K562 (cell line): ENCODE measurements around the gene YES1. TPM values are rescaled to one million over a fixed set of nuclear protein-coding genes. Genes with fewer than 3 reads are reported as not detected.

Experiments
- CTCF ChIP-seq, 3 experiments: IDR thresholded peaks in 2 of 3; conservative IDR thresholded peaks in 1 of 3; 2 replicates each; pipeline ENCODE4 v1.5.1; 2011 to 2012; ENCODE audit warnings: low read length in 3 of 3, mild to moderate bottlenecking in 3 of 3, control low read depth in 2 of 3, improper control_type of control experiment in 1 of 3, inconsistent platforms in 1 of 3, low read depth in 1 of 3, mixed read lengths in 1 of 3, moderate library complexity in 1 of 3; ENCODE audit not compliant: insufficient read depth in 2 of 3
- DNMT1 ChIP-seq: fragments of 450-650 bp; IDR thresholded peaks from 2 replicates; pipeline ENCODE4 v1.6.1; 2016; ENCODE audit warnings: antibody characterized with exemption, mild to moderate bottlenecking
- HNRNPUL1 ChIP-seq: fragments of 200-400 bp; formaldehyde crosslinking; IDR thresholded peaks from 2 replicates; pipeline ENCODE4 v1.6.1; 2017; ENCODE audit warnings: low read length
- MAZ ChIP-seq, 2 experiments: fragments of 450-650 bp in 1 of 2; sonication (generic) in 1 of 2; formaldehyde crosslinking; IDR thresholded peaks in 1 of 2; conservative IDR thresholded peaks in 1 of 2; 2 replicates each; pipeline versions ENCODE4 v1.4.0 to v1.5.0; 2020; ENCODE audit warnings: mild to moderate bottlenecking in 1 of 2, missing genetic modification reagents in 1 of 2
- PYGO2 ChIP-seq: fragments of 450-650 bp; IDR thresholded peaks from 2 replicates; pipeline ENCODE4 v1.6.1; 2016; ENCODE audit warnings: mild to moderate bottlenecking, missing genetic modification characterization, moderate library complexity, missing compliant biosample characterization
- RBFOX2 ChIP-seq: fragments of 200-400 bp; formaldehyde crosslinking; IDR thresholded peaks from 2 replicates; pipeline ENCODE4 v1.6.1; 2017; ENCODE audit warnings: low read depth, mild to moderate bottlenecking, low read length, moderate library complexity
- TCF3 ChIP-seq: sonication (generic); formaldehyde crosslinking; IDR thresholded peaks from 2 replicates; pipeline ENCODE4 v1.4.0; 2020; ENCODE audit warnings: mild to moderate bottlenecking, missing genetic modification reagents
- TCF7L2 ChIP-seq: fragments of 150-350 bp; IDR thresholded peaks from 2 replicates; pipeline ENCODE4 v1.6.1; 2016; ENCODE audit warnings: low read depth, mild to moderate bottlenecking, low read length, moderate library complexity
- TEAD2 ChIP-seq: fragments of 450-650 bp; IDR thresholded peaks from 2 replicates; pipeline ENCODE4 v1.6.1; 2016; ENCODE audit warnings: missing genetic modification characterization, control low read depth, missing compliant biosample characterization
- THAP7 ChIP-seq: fragments of 250-450 bp; sonication (Bioruptor Pico); IDR thresholded peaks from 2 replicates; pipeline ENCODE4 v1.5.0; 2021
- UBTF ChIP-seq, 2 experiments: IDR thresholded peaks; 2 replicates each; pipeline ENCODE4 v1.6.1; 2012; ENCODE audit warnings: improper control_type of control experiment in 2 of 2, low read depth in 2 of 2, low read length in 2 of 2, borderline replicate concordance in 1 of 2
- ZBTB26 ChIP-seq: fragments of 450-650 bp; formaldehyde crosslinking; IDR thresholded peaks from 2 replicates; pipeline ENCODE4 v1.4.0; 2022; ENCODE audit warnings: missing genetic modification characterization
- ZBTB5 ChIP-seq: fragments of 450-650 bp; IDR thresholded peaks from 2 replicates; pipeline ENCODE4 v1.6.1; 2017; ENCODE audit warnings: antibody characterized with exemption
- ZNF584 ChIP-seq: fragments of 200-800 bp; sonication (Bioruptor generic); IDR thresholded peaks from 2 replicates; pipeline ENCODE4 v1.6.1; 2016; ENCODE audit warnings: low read depth, mild to moderate bottlenecking, missing genetic modification characterization, missing compliant biosample characterization
- ZNF639 ChIP-seq, 2 experiments: fragments of 200-800 bp in 1 of 2; sonication (Bioruptor generic) in 1 of 2; sonication (generic) in 1 of 2; formaldehyde crosslinking in 1 of 2; IDR thresholded peaks in 1 of 2; conservative IDR thresholded peaks in 1 of 2; 2 replicates each; pipeline versions ENCODE4 v1.5.0 to v1.6.1; 2016 to 2020; ENCODE audit warnings: missing compliant biosample characterization in 1 of 2, missing genetic modification characterization in 1 of 2, missing genetic modification reagents in 1 of 2
- ZNF668 ChIP-seq: fragments of 250-450 bp; sonication (Bioruptor Pico); IDR thresholded peaks from 2 replicates; pipeline ENCODE4 v1.8.0; 2022; ENCODE audit warnings: mild to moderate bottlenecking, inconsistent platforms
- polyA plus RNA-seq, 8 experiments: library from polyadenylated mRNA; depleted of rRNA in 4 of 8; stranded (reverse) in 5 of 8; unstranded in 3 of 8; fragments of >200 nt; fragmentation: Nextera tagmentation in 2 of 8; fragmentation: Illumina TruSeq in 1 of 8; extraction: Ambion mirVana in 2 of 8; extraction: Trizol in 1 of 8; gene quantifications; 2 replicates each; pipeline versions ENCODE4 v1.2.1 to v1.2.3, GENCODE V29; 2011 to 2014; ENCODE audit warnings: inconsistent platforms in 1 of 8, missing spikeins in 1 of 8
- total RNA-seq, 7 experiments: library from RNA; depleted of rRNA in 6 of 7; stranded (reverse); fragments of >200 nt in 6 of 7; fragmentation: Illumina TruSeq in 2 of 7; extraction: Trizol in 2 of 7; gene quantifications; 2 replicates each; pipeline versions ENCODE4 v1.2.1 to v1.2.3, GENCODE V29; 2011 to 2021; ENCODE audit warnings: low replicate concordance in 1 of 7

YES1 gene
- total and polyA plus RNA-seq, 9 of the 15 experiments (the other 6 are each of a cell fraction or from before 2014, with no cell fraction given): 37.2 to 115 (median 77.7) TPM

- TF ChIP-seq THAP7 (CRISPR knock-in tag) (no peak), HNRNPUL1 (no peak), ZNF584 (no peak), MAZ (CRISPR knock-in tag; conservative IDR thresholded peaks at IDR 0.05 in 1 of 2, IDR thresholded peaks at IDR 0.05 in 1 of 2) (peak in 1 of 2 experiments; percentile 30; a peak in 1 of 4 replicates), PYGO2 (tag) (no peak), TCF7L2 (no peak), TCF3 (CRISPR knock-in tag) (peak; percentile 67), ZBTB26 (CRISPR knock-in tag) (no peak), ZNF668 (CRISPR knock-in tag) (no peak), TEAD2 (no peak), RBFOX2 (0 out of 2 replicates have a peak, but pooled peaks have one; percentile 21), ZNF639 (CRISPR knock-in tag; conservative IDR thresholded peaks at IDR 0.05 in 1 of 2, IDR thresholded peaks at IDR 0.05 in 1 of 2) (no peak), DNMT1 (no peak), UBTF (IDR thresholded peaks at IDR 0.05; ENCODE audit: borderline replicate concordance in 1 of 2, low read depth in 2 of 2, low read length in 2 of 2) (no peak), CTCF (IDR thresholded peaks at IDR 0.05 in 2 of 3, conservative IDR thresholded peaks at IDR 0.05 in 1 of 3; ENCODE audit: insufficient read depth in 2 of 3, low read depth in 1 of 3, low read length in 3 of 3) (no peak), ZBTB5 (no peak)
These were observed 29.8 kb upstream of the YES1 start (continued) for GRCh38 chr18:841647-842370.
